GM23338 (cell line): Measurements from ENCODE around the gene TMEM179. TPM values are rescaled to one million over a fixed set of nuclear protein-coding genes. Genes with fewer than 3 reads are reported as not detected.

ENCODE experiments used
- ATAC-seq: fragments of 200-7000 bp; cut with Tn5 transposase; 3 replicates; pipeline ENCODE4 v1.9.1; 2020
- DNase-seq: peaks from one replicate; pipeline ENCODE4 v3.0.0-alpha.2; 2015; ENCODE audit warnings: low spot score
- H2AFZ ChIP-seq: fragments of 200-600 bp; sonication (generic); 2 replicates; pipeline ENCODE4 v1.8.0; 2016; ENCODE audit warnings: antibody characterized with exemption, mild to moderate bottlenecking, moderate library complexity
- H3F3A ChIP-seq: fragments of 200-600 bp; sonication (generic); replicated peaks from 2 replicates; pipeline ENCODE4 v1.8.0; 2017; ENCODE audit warnings: antibody characterized with exemption, mixed run types, low read depth
- H3K27ac ChIP-seq: fragments of 200-600 bp; sonication (generic); 2 replicates; pipeline ENCODE4 v1.6.1; 2016; ENCODE audit warnings: low read depth
- H3K27me3 ChIP-seq: fragments of 200-600 bp; sonication (generic); 2 replicates; pipeline ENCODE4 v1.8.0; 2016; ENCODE audit warnings: mild to moderate bottlenecking, mixed run types, moderate library complexity; ENCODE audit not compliant: insufficient read depth
- H3K36me3 ChIP-seq: fragments of 200-600 bp; sonication (generic); 2 replicates; pipeline ENCODE4 v1.8.0; 2016; ENCODE audit warnings: mild to moderate bottlenecking; ENCODE audit not compliant: insufficient read depth
- H3K4me1 ChIP-seq: fragments of 200-600 bp; sonication (generic); 2 replicates; pipeline ENCODE4 v1.8.0; 2016; ENCODE audit warnings: mild to moderate bottlenecking, moderate library complexity; ENCODE audit not compliant: insufficient read depth
- H3K4me2 ChIP-seq: fragments of 200-600 bp; sonication (generic); 2 replicates; pipeline ENCODE4 v1.7.1; 2017; ENCODE audit warnings: mixed run types
- H3K4me3 ChIP-seq: fragments of 200-600 bp; sonication (generic); 2 replicates; pipeline ENCODE4 v1.6.1; 2016; ENCODE audit warnings: mixed run types
- H3K79me2 ChIP-seq: fragments of 200-600 bp; sonication (generic); replicated peaks from 2 replicates; pipeline ENCODE4 v1.8.0; 2017; ENCODE audit warnings: mild to moderate bottlenecking; ENCODE audit not compliant: insufficient read depth
- H3K9me2 ChIP-seq: fragments of 200-600 bp; sonication (generic); 2 replicates; pipeline ENCODE4 v1.8.0; 2017; ENCODE audit not compliant: insufficient read depth
- H4K20me1 ChIP-seq: fragments of 200-600 bp; sonication (generic); replicated peaks from 2 replicates; pipeline ENCODE4 v1.8.0; 2017; ENCODE audit warnings: mild to moderate bottlenecking; ENCODE audit not compliant: insufficient read depth
- H3K27ac Mint-ChIP-seq: 2 replicates; pipeline ENCODE4 v1.8.0; 2020; ENCODE audit warnings: inconsistent platforms, mild to moderate bottlenecking, moderate library complexity, mixed read lengths
- H3K27me3 Mint-ChIP-seq: 3 replicates; pipeline ENCODE4 v1.8.0; 2022; ENCODE audit warnings: low read depth, mild to moderate bottlenecking, moderate library complexity, mixed read lengths, inconsistent platforms; ENCODE audit not compliant: insufficient read depth, poor library complexity
- H3K36me3 Mint-ChIP-seq: 3 replicates; pipeline ENCODE4 v1.8.0; 2021; ENCODE audit warnings: low read depth, mild to moderate bottlenecking, inconsistent platforms, moderate library complexity, mixed read lengths
- H3K4me1 Mint-ChIP-seq: 3 replicates; pipeline ENCODE4 v1.8.0; 2020; ENCODE audit warnings: mild to moderate bottlenecking, inconsistent platforms, mixed read lengths
- H3K4me3 Mint-ChIP-seq: 3 replicates; pipeline ENCODE4 v1.8.0; 2021; ENCODE audit warnings: moderate library complexity, mild to moderate bottlenecking, inconsistent platforms, mixed read lengths
- H3K9me3 Mint-ChIP-seq: 3 replicates; pipeline ENCODE4 v1.8.0; 2020; ENCODE audit warnings: moderate library complexity, mild to moderate bottlenecking, inconsistent platforms, mixed read lengths
- CREB1 ChIP-seq: fragments of 250-450 bp; sonication (Bioruptor Pico); IDR thresholded peaks from 2 replicates; pipeline ENCODE4 v1.5.0; 2020; ENCODE audit warnings: low read depth, mild to moderate bottlenecking, moderate library complexity
- CTCF ChIP-seq, 2 experiments: fragments of 200-600 bp in 1 of 2; sonication (generic) in 1 of 2; conservative IDR thresholded peaks; 2 replicates each; pipeline versions ENCODE4 v1.5.1 to v1.6.1; 2016 to 2017; ENCODE audit warnings: antibody characterized with exemption in 2 of 2, low read depth in 2 of 2, mild to moderate bottlenecking in 2 of 2, moderate library complexity in 1 of 2
- ETS1 ChIP-seq: IDR thresholded peaks from 2 replicates; pipeline ENCODE4 v1.6.1; 2016; ENCODE audit warnings: antibody characterized with exemption
- EZH2 ChIP-seq: fragments of 200-600 bp; sonication (generic); IDR thresholded peaks from one replicate; pipeline ENCODE4 v1.8.0; 2017; ENCODE audit warnings: antibody characterized with exemption, mild to moderate bottlenecking, low read depth; ENCODE audit not compliant: unreplicated experiment
- EZH2phosphoT487 ChIP-seq: fragments of 200-600 bp; sonication (generic); IDR thresholded peaks from one replicate; pipeline ENCODE4 v1.8.1; 2018; ENCODE audit warnings: antibody characterized with exemption; ENCODE audit not compliant: unreplicated experiment
- JUNB ChIP-seq: IDR thresholded peaks from one replicate; pipeline ENCODE4 v1.6.1; 2016; ENCODE audit warnings: antibody characterized with exemption; ENCODE audit not compliant: unreplicated experiment
- NANOG ChIP-seq: IDR thresholded peaks from 2 replicates; pipeline ENCODE4 v1.6.1; 2016; ENCODE audit warnings: antibody characterized with exemption, borderline replicate concordance
- POLR2AphosphoS5 ChIP-seq: IDR thresholded peaks from 2 replicates; pipeline ENCODE4 v1.6.1; 2016; ENCODE audit warnings: antibody characterized with exemption, low read depth
- STAT1 ChIP-seq: IDR thresholded peaks from one replicate; pipeline ENCODE4 v1.6.1; 2016; ENCODE audit warnings: antibody characterized with exemption; ENCODE audit not compliant: unreplicated experiment
- ZNF114 ChIP-seq: fragments of 250-450 bp; sonication (Bioruptor Pico); IDR thresholded peaks from 2 replicates; pipeline ENCODE4 v1.5.0; 2020; ENCODE audit warnings: mild to moderate bottlenecking, moderate library complexity
- ZNF331 ChIP-seq: fragments of 250-450 bp; sonication (Bioruptor Pico); IDR thresholded peaks from 2 replicates; pipeline ENCODE4 v1.5.0; 2020; ENCODE audit warnings: low read depth, mild to moderate bottlenecking, moderate library complexity
- polyA plus RNA-seq: library from polyadenylated mRNA; unstranded; fragments of >200 nt; fragmentation: Nextera tagmentation; extraction: Ambion mirVana; gene quantifications from 2 replicates; pipeline ENCODE4 v1.2.1, GENCODE V29; 2016
- total RNA-seq: library from RNA; depleted of rRNA; stranded (reverse); fragments of >200 nt; shearing (Covaris generic); gene quantifications from 2 replicates; pipeline ENCODE4 v1.2.3, GENCODE V29; 2014
- TF ChIP-seq, protein P1 (sequence below): fragments of 250-450 bp; sonication (Bioruptor Pico); IDR thresholded peaks from 2 replicates; pipeline ENCODE4 v1.5.0; 2020; ENCODE audit warnings: mild to moderate bottlenecking, moderate library complexity
- TF ChIP-seq, protein P2 (sequence below): IDR thresholded peaks from one replicate; pipeline ENCODE4 v1.6.1; 2018; ENCODE audit warnings: antibody characterized with exemption; ENCODE audit not compliant: unreplicated experiment

TMEM179 gene
- total and polyA plus RNA-seq, 2 experiments from 2014 or later, result 1.0 to 4.8 TPM

GRCh38 chr14:104602933-104603325 is 1.6 kb downstream of the TMEM179 start:
- peaks cover 10% of the 10 kb centered on the region; the same call in 1 of the 2 replicates for H3K4me1 ChIP-seq
- Mint-ChIP-seq H3K27ac (no peak overlapping the region), H3K4me1 (peaks cover 14% of the 10 kb centered on the region), H3K27me3 (peaks cover 27% of the 10 kb centered on the region), H3K4me3 (no peak overlapping the region), H3K9me3 (no peaks in the 10 kb centered on the region; the same call in 2 of the 3 replicates), H3K36me3 (no peaks in the 10 kb centered on the region; the same call in 2 of the 3 replicates)
- no peak for TF ChIP-seq ZNF114 (CRISPR knock-in tag)
- TF ChIP-seq EZH2phosphoT487, result no peak
- no peak for TF ChIP-seq STAT1
- no peak for TF ChIP-seq JUNB
- no peak for TF ChIP-seq EZH2
- TF ChIP-seq, protein P1, sequence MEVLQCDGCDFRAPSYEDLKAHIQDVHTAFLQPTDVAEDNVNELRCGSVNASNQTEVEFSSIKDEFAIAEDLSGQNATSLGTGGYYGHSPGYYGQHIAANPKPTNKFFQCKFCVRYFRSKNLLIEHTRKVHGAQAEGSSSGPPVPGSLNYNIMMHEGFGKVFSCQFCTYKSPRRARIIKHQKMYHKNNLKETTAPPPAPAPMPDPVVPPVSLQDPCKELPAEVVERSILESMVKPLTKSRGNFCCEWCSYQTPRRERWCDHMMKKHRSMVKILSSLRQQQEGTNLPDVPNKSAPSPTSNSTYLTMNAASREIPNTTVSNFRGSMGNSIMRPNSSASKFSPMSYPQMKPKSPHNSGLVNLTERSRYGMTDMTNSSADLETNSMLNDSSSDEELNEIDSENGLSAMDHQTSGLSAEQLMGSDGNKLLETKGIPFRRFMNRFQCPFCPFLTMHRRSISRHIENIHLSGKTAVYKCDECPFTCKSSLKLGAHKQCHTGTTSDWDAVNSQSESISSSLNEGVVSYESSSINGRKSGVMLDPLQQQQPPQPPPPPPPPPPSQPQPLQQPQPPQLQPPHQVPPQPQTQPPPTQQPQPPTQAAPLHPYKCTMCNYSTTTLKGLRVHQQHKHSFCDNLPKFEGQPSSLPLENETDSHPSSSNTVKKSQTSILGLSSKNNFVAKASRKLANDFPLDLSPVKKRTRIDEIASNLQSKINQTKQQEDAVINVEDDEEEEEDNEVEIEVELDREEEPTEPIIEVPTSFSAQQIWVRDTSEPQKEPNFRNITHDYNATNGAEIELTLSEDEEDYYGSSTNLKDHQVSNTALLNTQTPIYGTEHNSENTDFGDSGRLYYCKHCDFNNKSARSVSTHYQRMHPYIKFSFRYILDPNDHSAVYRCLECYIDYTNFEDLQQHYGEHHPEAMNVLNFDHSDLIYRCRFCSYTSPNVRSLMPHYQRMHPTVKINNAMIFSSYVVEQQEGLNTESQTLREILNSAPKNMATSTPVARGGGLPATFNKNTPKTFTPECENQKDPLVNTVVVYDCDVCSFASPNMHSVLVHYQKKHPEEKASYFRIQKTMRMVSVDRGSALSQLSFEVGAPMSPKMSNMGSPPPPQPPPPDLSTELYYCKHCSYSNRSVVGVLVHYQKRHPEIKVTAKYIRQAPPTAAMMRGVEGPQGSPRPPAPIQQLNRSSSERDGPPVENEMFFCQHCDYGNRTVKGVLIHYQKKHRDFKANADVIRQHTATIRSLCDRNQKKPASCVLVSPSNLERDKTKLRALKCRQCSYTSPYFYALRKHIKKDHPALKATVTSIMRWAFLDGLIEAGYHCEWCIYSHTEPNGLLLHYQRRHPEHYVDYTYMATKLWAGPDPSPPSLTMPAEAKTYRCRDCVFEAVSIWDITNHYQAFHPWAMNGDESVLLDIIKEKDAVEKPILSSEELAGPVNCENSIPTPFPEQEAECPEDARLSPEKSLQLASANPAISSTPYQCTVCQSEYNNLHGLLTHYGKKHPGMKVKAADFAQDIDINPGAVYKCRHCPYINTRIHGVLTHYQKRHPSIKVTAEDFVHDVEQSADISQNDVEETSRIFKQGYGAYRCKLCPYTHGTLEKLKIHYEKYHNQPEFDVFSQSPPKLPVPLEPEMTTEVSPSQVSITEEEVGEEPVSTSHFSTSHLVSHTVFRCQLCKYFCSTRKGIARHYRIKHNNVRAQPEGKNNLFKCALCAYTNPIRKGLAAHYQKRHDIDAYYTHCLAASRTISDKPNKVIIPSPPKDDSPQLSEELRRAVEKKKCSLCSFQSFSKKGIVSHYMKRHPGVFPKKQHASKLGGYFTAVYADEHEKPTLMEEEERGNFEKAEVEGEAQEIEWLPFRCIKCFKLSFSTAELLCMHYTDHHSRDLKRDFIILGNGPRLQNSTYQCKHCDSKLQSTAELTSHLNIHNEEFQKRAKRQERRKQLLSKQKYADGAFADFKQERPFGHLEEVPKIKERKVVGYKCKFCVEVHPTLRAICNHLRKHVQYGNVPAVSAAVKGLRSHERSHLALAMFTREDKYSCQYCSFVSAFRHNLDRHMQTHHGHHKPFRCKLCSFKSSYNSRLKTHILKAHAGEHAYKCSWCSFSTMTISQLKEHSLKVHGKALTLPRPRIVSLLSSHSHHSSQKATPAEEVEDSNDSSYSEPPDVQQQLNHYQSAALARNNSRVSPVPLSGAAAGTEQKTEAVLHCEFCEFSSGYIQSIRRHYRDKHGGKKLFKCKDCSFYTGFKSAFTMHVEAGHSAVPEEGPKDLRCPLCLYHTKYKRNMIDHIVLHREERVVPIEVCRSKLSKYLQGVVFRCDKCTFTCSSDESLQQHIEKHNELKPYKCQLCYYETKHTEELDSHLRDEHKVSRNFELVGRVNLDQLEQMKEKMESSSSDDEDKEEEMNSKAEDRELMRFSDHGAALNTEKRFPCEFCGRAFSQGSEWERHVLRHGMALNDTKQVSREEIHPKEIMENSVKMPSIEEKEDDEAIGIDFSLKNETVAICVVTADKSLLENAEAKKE (CRISPR knock-in tag), result no peak
- TF ChIP-seq, protein P2, sequence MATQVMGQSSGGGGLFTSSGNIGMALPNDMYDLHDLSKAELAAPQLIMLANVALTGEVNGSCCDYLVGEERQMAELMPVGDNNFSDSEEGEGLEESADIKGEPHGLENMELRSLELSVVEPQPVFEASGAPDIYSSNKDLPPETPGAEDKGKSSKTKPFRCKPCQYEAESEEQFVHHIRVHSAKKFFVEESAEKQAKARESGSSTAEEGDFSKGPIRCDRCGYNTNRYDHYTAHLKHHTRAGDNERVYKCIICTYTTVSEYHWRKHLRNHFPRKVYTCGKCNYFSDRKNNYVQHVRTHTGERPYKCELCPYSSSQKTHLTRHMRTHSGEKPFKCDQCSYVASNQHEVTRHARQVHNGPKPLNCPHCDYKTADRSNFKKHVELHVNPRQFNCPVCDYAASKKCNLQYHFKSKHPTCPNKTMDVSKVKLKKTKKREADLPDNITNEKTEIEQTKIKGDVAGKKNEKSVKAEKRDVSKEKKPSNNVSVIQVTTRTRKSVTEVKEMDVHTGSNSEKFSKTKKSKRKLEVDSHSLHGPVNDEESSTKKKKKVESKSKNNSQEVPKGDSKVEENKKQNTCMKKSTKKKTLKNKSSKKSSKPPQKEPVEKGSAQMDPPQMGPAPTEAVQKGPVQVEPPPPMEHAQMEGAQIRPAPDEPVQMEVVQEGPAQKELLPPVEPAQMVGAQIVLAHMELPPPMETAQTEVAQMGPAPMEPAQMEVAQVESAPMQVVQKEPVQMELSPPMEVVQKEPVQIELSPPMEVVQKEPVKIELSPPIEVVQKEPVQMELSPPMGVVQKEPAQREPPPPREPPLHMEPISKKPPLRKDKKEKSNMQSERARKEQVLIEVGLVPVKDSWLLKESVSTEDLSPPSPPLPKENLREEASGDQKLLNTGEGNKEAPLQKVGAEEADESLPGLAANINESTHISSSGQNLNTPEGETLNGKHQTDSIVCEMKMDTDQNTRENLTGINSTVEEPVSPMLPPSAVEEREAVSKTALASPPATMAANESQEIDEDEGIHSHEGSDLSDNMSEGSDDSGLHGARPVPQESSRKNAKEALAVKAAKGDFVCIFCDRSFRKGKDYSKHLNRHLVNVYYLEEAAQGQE, result no peak
- TF ChIP-seq ZNF331, result no peak
- no peak for TF ChIP-seq ETS1
- no peak for TF ChIP-seq CTCF (conservative IDR thresholded peaks at IDR 0.05; ENCODE audit: low read depth in 2 of 2)
- TF ChIP-seq NANOG, result no peak
- no peak for TF ChIP-seq POLR2AphosphoS5
- TF ChIP-seq CREB1 (CRISPR knock-in tag), result no peak
- H2AFZ ChIP-seq, result no peak overlapping the region
- no peak overlapping the region for H3K4me3 ChIP-seq
- no peak overlapping the region for H3K27ac ChIP-seq
- H3F3A ChIP-seq, result no peaks in the 10 kb centered on the region
- DNase-seq, result no peak
- H3K27me3 ChIP-seq, result peaks cover 21% of the 10 kb centered on the region
- no peaks in the 10 kb centered on the region for H3K79me2 ChIP-seq
- no peaks in the 10 kb centered on the region for H3K36me3 ChIP-seq
- ATAC-seq, result no peak
- H3K4me2 ChIP-seq, result no peak overlapping the region
- H3K9me2 ChIP-seq, result no peaks in the 10 kb centered on the region
- peaks cover 6% of the 10 kb centered on the region; the same call in 1 of the 2 replicates for H4K20me1 ChIP-seq
